Adrenal gland (tissue), 5 donors: ENCODE measurements around the gene ITGA7.

ENCODE experiments used
- POLR2A ChIP-seq, 2 donors: fragments of 450-650 bp; IDR thresholded peaks; one replicate each; pipeline ENCODE4 v1.6.1; 2017; ENCODE audit warnings: antibody characterized with exemption in 2 of 2, mild to moderate bottlenecking in 2 of 2, moderate library complexity in 1 of 2
- TF ChIP-seq, protein P1 (sequence below), 6 experiments: fragments of 450-650 bp in 4 of 6; fragments of 200-600 bp in 2 of 6; sonication (generic) in 1 of 6; IDR thresholded peaks; 1 replicate in 5 of 6; 2 replicates in 1 of 6; pipeline versions ENCODE4 v1.5.1 to v1.8.0; 2016 to 2021; ENCODE audit warnings: antibody characterized with exemption in 6 of 6, mild to moderate bottlenecking in 2 of 6, moderate library complexity in 1 of 6
- donor health status: DM: no; HTN: no; CAD: no.

DNA sequence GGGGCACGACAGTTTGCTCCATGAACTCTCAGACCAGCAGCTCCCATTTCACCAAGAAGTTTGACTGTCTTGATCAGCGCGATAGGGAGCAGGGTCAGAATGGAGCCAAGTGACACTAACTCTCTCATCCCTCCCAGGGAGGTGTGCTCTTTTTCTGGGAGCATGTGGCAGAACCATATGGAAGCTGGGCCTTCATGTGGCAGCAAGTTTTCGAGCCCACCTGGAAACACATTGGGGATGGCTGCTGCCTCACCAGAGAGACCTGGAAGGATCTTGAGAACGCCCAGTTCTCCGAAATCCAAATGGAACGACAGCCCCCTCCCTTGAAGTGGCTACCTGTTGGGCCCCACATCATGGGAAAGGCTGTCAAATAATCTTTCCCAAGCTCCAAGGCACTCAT lies 24.0 kb downstream of the ITGA7 start:
- TF ChIP-seq POLR2A (IDR thresholded peaks at IDR 0.05): no peak
- TF ChIP-seq, protein P1, sequence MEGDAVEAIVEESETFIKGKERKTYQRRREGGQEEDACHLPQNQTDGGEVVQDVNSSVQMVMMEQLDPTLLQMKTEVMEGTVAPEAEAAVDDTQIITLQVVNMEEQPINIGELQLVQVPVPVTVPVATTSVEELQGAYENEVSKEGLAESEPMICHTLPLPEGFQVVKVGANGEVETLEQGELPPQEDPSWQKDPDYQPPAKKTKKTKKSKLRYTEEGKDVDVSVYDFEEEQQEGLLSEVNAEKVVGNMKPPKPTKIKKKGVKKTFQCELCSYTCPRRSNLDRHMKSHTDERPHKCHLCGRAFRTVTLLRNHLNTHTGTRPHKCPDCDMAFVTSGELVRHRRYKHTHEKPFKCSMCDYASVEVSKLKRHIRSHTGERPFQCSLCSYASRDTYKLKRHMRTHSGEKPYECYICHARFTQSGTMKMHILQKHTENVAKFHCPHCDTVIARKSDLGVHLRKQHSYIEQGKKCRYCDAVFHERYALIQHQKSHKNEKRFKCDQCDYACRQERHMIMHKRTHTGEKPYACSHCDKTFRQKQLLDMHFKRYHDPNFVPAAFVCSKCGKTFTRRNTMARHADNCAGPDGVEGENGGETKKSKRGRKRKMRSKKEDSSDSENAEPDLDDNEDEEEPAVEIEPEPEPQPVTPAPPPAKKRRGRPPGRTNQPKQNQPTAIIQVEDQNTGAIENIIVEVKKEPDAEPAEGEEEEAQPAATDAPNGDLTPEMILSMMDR (IDR thresholded peaks at IDR 0.05): no peak
